ENCODE data around the gene ITGA11. TPM values are rescaled to one million over a fixed set of nuclear protein-coding genes. Genes with fewer than 3 reads are reported as not detected.

The ITGA11 gene
- total RNA-seq, 1 experiment from 2014 or later, result 2.1 TPM

DNA sequence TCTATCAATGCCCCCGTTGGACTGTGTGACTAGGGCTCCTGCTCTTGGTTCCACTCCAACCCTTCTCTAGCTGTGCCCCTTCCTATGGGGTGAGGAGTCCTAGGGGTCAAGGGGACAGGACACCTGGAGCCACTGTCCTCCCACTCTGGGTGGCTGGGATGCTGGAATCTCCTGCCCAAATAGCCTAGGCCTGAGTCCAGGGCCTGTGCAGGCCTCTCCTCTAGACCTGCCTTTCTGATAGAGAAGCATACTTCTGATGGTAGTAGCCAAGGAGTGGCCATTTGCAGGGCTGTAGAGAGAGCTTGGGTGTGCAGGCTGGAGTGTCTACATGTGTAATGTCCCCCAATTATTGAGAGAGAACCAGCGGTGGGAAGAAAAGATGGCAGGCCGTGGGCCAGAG, 54.2 kb downstream of the ITGA11 start:
- DNase-seq (ENCODE audit: low read depth), result no peak

DNA sequence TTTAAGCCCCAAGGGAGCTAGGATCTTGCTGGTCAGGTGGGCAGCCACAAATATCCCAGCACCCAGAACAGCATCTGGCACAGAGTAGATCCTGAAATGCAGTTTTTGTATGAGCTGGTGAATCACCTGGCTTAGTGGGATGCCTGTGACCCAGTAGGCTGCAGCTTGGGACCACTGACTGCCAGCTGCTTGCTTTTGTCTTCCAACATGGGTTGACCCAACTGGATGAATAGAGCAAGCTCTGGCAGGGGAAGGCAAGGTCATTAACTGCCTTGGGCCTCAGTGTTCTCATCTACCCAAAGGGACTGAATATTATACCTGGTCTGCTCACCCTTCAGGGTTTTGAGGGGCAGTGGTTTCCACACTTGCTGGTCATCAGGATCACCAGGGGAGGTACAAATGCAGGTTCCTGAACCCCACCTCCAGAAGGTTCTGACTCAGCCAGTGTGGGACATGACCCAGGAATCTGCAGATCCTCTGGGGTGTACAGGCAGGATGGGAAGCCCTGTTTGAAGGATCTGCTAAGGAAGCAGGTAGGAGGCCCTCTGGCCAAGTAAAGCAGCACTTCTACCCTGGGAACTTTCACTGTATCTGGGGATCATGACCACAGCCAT, 55.4 kb downstream of the ITGA11 start:
- DNase-seq (ENCODE audit: low read depth), result no peak

DNA sequence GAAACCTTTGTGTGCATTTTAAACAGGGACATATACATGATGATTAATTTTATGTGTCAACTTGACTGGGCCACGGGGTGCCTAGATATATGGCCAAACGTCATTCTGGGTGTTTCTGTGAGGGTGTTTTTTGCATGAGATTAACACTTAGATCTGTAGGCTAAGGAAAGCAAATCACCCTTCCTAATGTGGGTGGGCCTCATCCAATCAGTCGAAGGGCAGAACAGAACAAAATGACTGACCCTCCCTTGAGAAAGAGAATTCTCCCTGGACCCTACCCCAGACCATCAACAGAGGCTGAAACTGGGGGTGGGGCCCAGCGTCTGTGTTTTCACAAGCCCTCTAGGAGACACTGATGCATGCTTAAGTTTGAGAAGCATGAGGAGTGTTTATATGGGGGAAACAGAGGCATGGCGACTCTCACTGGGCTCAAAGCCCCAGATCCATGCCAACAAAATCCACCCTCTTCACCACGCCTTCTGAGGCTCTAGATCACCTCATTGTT, 56.2 kb downstream of the ITGA11 start:
- DNase-seq (ENCODE audit: low read depth), result no peak

- DNase-seq (ENCODE audit: low read depth), result no peak
Observed at GRCh38 chr15:68375191-68375631, 56.8 kb downstream of the ITGA11 start.

DNA sequence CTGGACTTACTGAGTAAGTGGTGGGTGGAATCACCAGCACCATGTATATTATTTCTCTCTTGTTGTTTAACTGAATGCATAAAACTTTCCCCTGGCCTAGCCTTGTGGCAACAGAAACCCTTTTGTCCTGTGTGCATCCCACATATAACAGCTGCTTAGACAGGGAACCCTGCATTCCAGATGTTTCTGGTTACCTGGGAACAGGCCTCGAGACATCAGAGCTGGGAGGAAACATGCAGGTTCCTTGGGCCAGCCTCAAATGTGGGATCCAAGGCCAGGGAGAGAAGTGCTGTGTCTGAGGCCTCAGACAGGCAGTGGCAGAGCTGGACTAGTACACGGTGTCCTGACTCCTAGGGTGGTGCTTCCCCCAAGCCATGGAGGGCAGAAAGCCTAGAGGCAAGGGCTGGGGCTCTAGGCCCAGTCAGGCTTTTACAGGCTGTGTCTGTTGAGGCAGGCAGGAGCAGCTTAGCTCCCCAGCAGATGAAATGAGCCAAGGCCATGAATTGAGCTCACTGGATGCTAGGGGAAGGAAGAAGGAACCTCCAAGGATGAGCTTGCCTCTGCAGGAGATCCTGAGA, 57.7 kb downstream of the ITGA11 start:
- no peak for DNase-seq (ENCODE audit: low read depth)

- no peak for DNase-seq (ENCODE audit: low read depth)
Observed at GRCh38 chr15:68373028-68373427, 58.9 kb downstream of the ITGA11 start.

GRCh38 chr15:68372291-68372811, 59.6 kb downstream of the ITGA11 start:
- peak; percentile 89 for DNase-seq (ENCODE audit: low read depth)

DNA sequence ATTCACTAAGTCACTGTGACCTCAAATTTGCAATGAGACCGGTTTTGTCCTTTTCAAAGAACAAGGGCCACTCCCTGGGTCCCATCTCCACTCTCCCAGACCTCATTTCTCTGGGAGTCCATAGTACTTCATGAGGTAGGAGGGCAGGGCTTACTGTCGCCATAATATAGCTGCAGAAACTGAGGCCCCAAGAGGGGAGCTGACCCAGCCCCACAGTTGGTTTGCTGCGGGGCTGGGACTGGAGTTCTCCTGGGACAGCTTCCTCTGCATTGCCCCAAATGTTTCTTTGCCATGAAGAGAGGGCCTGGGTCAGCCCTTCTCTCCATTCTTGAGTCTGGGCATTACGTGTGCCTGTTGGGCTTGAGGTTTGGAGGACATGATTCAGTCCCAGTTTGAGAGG, 60.1 kb downstream of the ITGA11 start:
- no peak for DNase-seq (ENCODE audit: low read depth)

- DNase-seq (ENCODE audit: low read depth), result no peak
Observed at GRCh38 chr15:68371160-68371559, 60.8 kb downstream of the ITGA11 start.

- no peak for DNase-seq (ENCODE audit: low read depth)
Observed at GRCh38 chr15:68370768-68371151, 61.2 kb downstream of the ITGA11 start.

DNA sequence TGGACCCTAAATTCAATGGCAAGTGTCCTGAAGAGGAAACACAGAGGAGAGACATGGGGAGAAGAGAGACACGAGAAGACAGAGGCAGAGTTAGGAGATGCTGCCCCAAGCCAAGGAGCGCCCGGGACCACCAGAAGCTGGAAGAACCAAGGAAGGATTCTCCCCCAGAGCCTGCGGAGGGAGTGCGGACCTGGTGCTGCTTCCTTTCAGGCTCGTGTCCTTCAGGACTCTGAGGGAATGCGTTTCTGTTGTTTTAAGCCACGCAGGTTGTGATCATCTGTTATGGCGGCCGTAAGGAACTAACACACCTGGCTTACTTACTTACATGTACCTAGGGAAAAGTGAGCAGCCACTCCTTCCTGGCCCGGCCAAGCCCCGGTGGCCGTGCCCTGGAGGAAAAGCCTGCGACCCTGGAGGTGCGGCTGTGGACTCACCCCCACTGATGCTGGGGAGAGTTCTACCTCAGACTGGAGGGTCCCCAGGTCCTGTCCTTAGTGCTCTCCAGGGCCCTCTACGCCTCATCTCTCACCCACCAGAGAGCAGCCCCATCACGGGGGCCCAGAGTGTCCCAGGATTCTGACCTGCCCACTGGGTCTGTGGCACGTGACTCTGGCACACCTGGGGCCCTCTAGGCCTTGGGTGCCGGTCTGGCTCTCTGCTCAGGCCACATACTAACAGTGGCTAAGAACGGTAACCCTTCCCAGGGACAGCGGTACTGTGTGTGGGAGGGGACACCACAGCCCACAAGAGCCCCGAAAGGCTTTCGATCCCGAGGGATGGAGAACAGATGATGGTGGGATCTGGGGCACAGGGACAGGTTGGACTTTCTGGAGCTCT, 61.8 kb downstream of the ITGA11 start:
- no peak for DNase-seq (ENCODE audit: low read depth)

DNA sequence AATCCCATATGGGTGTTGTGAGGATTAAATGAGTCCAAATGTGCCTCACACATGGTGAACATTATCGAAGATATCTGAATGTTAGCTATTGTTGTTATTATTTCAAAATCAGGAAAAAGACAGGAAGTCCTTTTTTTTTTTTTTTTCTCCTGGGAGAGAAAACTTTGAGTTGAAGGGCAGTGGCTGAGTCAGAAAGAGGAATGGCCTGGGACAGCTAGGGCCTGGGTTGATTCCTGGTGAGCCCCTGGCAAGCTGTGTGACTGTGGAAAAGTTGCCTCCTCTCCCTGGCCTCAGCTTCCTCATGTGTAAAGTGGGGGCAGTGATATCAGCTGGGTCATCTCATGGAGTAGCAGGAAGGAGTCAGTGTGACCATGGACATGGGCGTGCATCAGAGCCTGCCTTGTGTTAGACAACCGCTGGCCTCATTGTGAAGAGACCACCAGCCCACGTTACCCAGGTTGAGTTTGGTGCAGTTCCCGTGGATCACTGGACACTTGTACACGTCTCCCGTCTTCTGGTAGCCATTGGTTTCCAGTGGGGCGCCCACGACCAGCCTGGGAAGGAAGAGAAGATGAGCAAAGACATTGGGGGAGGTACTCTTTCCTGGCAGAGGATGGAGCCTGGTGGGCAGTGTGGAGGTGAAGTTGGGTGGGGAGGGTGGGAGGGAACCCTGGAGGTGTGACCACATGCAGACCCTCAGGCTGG, 63.1 kb downstream of the ITGA11 start:
- peak; percentile 63 for DNase-seq (ENCODE audit: low read depth)

GRCh38 chr15:68367992-68368391, 64.0 kb downstream of the ITGA11 start:
- no peak for DNase-seq (ENCODE audit: low read depth)

DNA sequence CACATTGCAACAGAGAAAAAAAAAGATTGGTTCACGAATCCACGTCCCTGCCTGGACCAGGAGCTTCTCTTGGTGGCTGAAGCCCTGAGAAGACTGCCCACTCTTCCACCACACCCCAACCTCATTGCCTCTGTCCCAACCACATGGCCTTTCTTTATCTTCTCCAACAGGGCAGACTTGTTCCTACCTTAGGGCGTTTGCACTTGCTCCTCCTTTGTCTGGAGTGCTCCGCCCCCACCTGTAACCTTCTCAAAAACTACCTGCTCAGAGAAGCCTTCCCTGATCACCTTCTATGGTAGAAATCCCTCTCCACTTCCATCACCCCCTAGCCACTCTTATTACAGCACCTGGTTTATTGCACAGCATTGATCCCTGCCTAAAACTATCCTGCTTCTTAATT, 64.7 kb downstream of the ITGA11 start:
- no peak for DNase-seq (ENCODE audit: low read depth)

- no peak for DNase-seq (ENCODE audit: low read depth)
Observed at GRCh38 chr15:68366314-68366713, 65.6 kb downstream of the ITGA11 start.

- no peak for DNase-seq (ENCODE audit: low read depth)
Observed at GRCh38 chr15:68365770-68366169, 66.2 kb downstream of the ITGA11 start.

DNA sequence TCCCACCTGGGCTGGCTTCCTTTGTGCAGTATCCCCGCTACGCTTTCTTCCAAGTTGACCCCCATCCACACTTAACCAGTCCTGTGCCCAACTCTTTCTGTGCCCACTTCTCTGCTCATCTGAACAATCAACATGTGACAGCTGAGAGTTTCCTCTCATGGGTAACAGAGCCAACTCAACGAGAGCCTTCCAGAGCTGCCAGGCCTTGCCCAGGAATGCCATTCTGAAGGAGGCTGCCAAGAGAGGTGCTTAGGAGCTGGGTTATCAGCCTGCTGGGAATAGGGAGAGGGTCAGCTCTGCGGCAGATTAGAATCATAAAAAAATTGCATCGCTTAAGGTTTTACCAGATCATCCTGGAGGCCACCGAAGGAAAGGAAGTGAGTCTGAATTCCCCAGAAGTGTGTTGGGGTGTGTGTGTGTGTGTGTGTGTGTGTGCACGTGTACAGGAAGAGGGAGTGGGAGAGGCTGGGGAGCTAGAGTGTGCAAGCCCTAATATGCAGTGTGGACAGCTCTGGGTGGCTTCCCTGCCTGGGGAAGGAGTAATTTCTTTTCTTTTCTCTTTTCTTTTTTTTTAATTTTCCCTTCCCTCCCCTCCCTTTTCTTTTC, 66.7 kb downstream of the ITGA11 start:
- peak; percentile 42 for DNase-seq (ENCODE audit: low read depth)

GRCh38 chr15:68364660-68365035, 67.3 kb downstream of the ITGA11 start:
- DNase-seq (ENCODE audit: low read depth), result no peak

DNA sequence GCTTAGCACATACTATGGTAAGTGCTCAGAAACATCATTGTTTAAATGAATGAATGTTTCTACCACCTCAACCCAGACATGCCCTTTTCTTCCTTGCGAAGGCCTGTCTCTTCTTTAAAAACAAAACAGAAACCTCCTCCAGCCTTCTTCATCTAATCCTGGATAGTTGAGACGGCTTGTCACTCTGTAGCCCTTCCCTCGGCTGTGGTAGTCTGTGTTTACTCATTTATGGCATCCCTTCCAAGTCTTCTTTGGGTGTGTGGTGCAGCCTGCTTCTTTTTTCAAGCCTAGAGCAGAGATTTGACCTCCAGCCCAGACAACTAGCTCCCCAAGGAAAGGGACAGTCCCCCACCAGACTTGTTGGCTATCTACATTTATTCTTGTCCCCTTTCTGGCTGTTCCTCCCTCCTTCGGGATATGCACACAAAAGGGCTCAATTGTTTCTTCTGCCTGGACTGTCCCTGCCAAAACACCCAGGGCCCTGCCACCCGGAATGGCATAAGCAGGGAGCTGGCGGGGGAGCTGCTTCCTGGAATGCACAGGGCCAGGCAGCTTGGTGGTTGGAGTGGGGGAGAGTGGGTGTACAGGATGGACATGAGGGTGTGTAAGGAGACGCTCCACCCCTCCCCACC, 67.8 kb downstream of the ITGA11 start:
- no peak for DNase-seq (ENCODE audit: low read depth)

DNA sequence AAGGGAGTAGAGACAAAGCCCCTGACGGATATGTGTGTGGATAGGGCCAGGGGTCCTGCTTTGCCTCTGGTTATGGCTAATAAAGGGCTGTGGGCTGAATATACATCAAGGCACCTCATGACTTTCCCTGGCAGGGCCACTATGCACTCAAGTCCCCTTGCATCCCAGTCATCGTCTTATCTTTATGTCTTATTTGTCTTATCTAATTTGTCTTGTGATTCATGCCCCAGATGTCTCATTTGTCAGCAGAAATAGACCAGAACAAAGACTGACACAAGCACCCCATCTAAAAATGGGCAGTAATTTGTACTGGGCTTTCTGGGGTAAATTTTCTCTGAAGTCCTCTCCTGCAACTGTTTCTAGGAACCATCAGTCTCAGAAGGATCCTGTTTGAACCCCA, 68.6 kb downstream of the ITGA11 start:
- DNase-seq (ENCODE audit: low read depth), result no peak

Measured in HT1080 (cell line).